ENCODE results near the gene CTBS. TPM values are rescaled to one million over a fixed set of nuclear protein-coding genes. Genes with fewer than 3 reads are reported as not detected.

Gene CTBS
- total and polyA plus RNA-seq, 2 of the 4 experiments (the other 2 are of a cell fraction): 5.9 to 12.4 TPM

GRCh38 chr1:84510165-84510564, 64.1 kb downstream of the CTBS start:
- CTCF ChIA-PET: interaction anchor here (1.1 kb wide), 1 partner anchor 25 kb away, joined by 4 read pairs; no protein-coding TSS in a partner anchor
- H3K4me3 ChIP-seq (ENCODE audit: insufficient read depth, low read depth, low read length): no peak overlapping the region
- H3K23ac ChIP-seq (ENCODE audit: low read depth, low read length): no peak overlapping the region
- H3K36me3 ChIP-seq (ENCODE audit: control insufficient read depth, insufficient read depth, low read length): no peaks in the 10 kb centered on the region
- no peaks in the 10 kb centered on the region for H3K9me3 ChIP-seq (ENCODE audit: control insufficient read depth, insufficient read depth, low read length)
- no peak overlapping the region for H4K8ac ChIP-seq (ENCODE audit: low read depth in 2 of 2, low read length in 2 of 2)
- POLR2A ChIA-PET (ENCODE audit: unreplicated experiment): no interaction called here
- no CpG with 5 or more reads among the region's 2 CpGs for WGBS, 2 experiments (ENCODE audit: extremely low coverage in 2 of 2, insufficient read length in 1 of 2)
- H3K9me1 ChIP-seq (ENCODE audit: insufficient read depth, low read length): no peaks in the 10 kb centered on the region
- H3K27ac ChIP-seq (ENCODE audit: insufficient read depth, low read length): no peak overlapping the region
- no peak overlapping the region for H2BK5ac ChIP-seq (ENCODE audit: low read depth, low read length, poor library complexity, severe bottlenecking)
- no peak overlapping the region for H3K18ac ChIP-seq (ENCODE audit: low read depth, low read length)
- no peak overlapping the region for H2BK15ac ChIP-seq (ENCODE audit: low read depth, low read length)
- no peaks in the 10 kb centered on the region for H3K4me1 ChIP-seq (ENCODE audit: control insufficient read depth, insufficient read depth, low read length)
- ATAC-seq (ENCODE audit: low read depth): no peak
- no peak overlapping the region for H4K91ac ChIP-seq (ENCODE audit: insufficient read depth, low read depth, low read length)
- H2BK20ac ChIP-seq (ENCODE audit: low read depth, low read length): no peak overlapping the region
- no peak overlapping the region for H2AFZ ChIP-seq (replicated peaks; ENCODE audit: low read length, poor library complexity)
- BruUV-seq (replicated peaks): no TSS peak
- H4K20me1 ChIP-seq (ENCODE audit: insufficient read depth, low read length): peaks cover 4% of the 10 kb centered on the region
- in situ Hi-C loops (cut with MboI; ENCODE audit: low sequenced_read_pairs): no loop called here
- H3K27me3 ChIP-seq (ENCODE audit: control insufficient read depth, insufficient read depth, low read length): no peaks in the 10 kb centered on the region
- no peak overlapping the region for H3K9ac ChIP-seq (ENCODE audit: low read depth, low read length)
- dilution Hi-C loops (cut with HindIII; ENCODE audit: low sequenced_read_pairs, unreplicated experiment): no loop called here
- H3K14ac ChIP-seq (replicated peaks; ENCODE audit: low read depth, low read length): no peak overlapping the region
- peaks cover 4 to 11% of the 10 kb centered on the region in 2 experiments; a peak in 3 of 4 replicates for H3K79me1 ChIP-seq (ENCODE audit: low read depth in 1 of 2, low read length in 2 of 2)
- DNase-seq: no peak
- H2AK9ac ChIP-seq (replicated peaks; ENCODE audit: low read depth, low read length, poor library complexity): no peak overlapping the region
- H3K4me2 ChIP-seq (ENCODE audit: low read depth, low read length): no peak overlapping the region
- H2AK5ac ChIP-seq (ENCODE audit: low read depth, low read length): no peak overlapping the region
- no peak overlapping the region for H3K4ac ChIP-seq (ENCODE audit: low read depth, low read length)
- no peak for TF ChIP-seq CHD1 (IDR thresholded peaks at IDR 0.05; ENCODE audit: low read depth, low read length)
- TF ChIP-seq MXI1 (IDR thresholded peaks at IDR 0.05; ENCODE audit: borderline replicate concordance, low read depth, low read length): no peak
- TF ChIP-seq MAFK (IDR thresholded peaks at IDR 0.05; ENCODE audit: low read depth, low read length): peak; percentile 74
- H4K5ac ChIP-seq (ENCODE audit: low read depth, low read length): no peak overlapping the region
- H2BK120ac ChIP-seq (ENCODE audit: low read depth, low read length): no peak overlapping the region
- H3K56ac ChIP-seq (ENCODE audit: extremely low read depth, insufficient read depth, low read length): no peak overlapping the region
- intact Hi-C loops (cut with micrococcal nuclease): no loop called here
